HEK293 (cell line): Measurements from ENCODE around the gene HMGA1.

ENCODE experiments used
- BCL11A ChIP-seq: fragments of 450-650 bp; formaldehyde crosslinking; IDR thresholded peaks from 2 replicates; pipeline ENCODE4 v1.5.1; 2016; ENCODE audit warnings: low read depth, missing biosample characterization, missing genetic modification characterization
- GLI2 ChIP-seq: fragments of 450-650 bp; formaldehyde crosslinking; IDR thresholded peaks from 2 replicates; pipeline ENCODE4; 2017; ENCODE audit warnings: missing biosample characterization, missing genetic modification characterization, low read depth, borderline replicate concordance
- HOXD13 ChIP-seq: sonication (generic); formaldehyde crosslinking; IDR thresholded peaks from 2 replicates; pipeline ENCODE4 v1.8.0; 2022; ENCODE audit warnings: missing genetic modification reagents, borderline replicate concordance
- KLF9 ChIP-seq: fragments of 450-650 bp; formaldehyde crosslinking; IDR thresholded peaks from 2 replicates; pipeline ENCODE4 v1.5.1; 2016; ENCODE audit warnings: missing biosample characterization, missing genetic modification characterization, low read depth
- SP7 ChIP-seq: fragments of 450-650 bp; formaldehyde crosslinking; IDR thresholded peaks from 2 replicates; pipeline ENCODE4 v1.5.1; 2016; ENCODE audit warnings: missing biosample characterization, missing genetic modification characterization
- YY1 ChIP-seq: fragments of 450-650 bp; formaldehyde crosslinking; IDR thresholded peaks from 2 replicates; pipeline ENCODE4 v1.5.1; 2018; ENCODE audit warnings: missing biosample characterization, missing genetic modification characterization
- ZBTB48 ChIP-seq: fragments of 450-650 bp; formaldehyde crosslinking; IDR thresholded peaks from 2 replicates; pipeline ENCODE4 v1.5.1; 2016; ENCODE audit warnings: missing biosample characterization, missing genetic modification characterization
- ZBTB8A ChIP-seq: fragments of 450-650 bp; formaldehyde crosslinking; IDR thresholded peaks from 2 replicates; pipeline ENCODE4 v1.5.1; 2016; ENCODE audit warnings: missing biosample characterization, missing genetic modification characterization
- ZFP41 ChIP-seq: fragments of 450-650 bp; formaldehyde crosslinking; IDR thresholded peaks from 2 replicates; pipeline ENCODE4 v1.5.1; 2016; ENCODE audit warnings: missing biosample characterization, missing genetic modification characterization, borderline replicate concordance
- ZNF132 ChIP-seq: fragments of 450-650 bp; formaldehyde crosslinking; IDR thresholded peaks from 2 replicates; pipeline ENCODE4 v1.5.1; 2017; ENCODE audit warnings: missing biosample characterization, missing genetic modification characterization, borderline replicate concordance
- ZNF184 ChIP-seq: fragments of 450-650 bp; IDR thresholded peaks from 2 replicates; pipeline ENCODE4 v1.5.1; 2018; ENCODE audit warnings: missing biosample characterization, mild to moderate bottlenecking, missing genetic modification characterization
- ZNF202 ChIP-seq: fragments of 450-650 bp; formaldehyde crosslinking; IDR thresholded peaks from 2 replicates; pipeline ENCODE4 v1.5.1; 2016; ENCODE audit warnings: missing biosample characterization, missing genetic modification characterization, borderline replicate concordance
- ZNF214 ChIP-seq: fragments of 450-650 bp; formaldehyde crosslinking; IDR thresholded peaks from 2 replicates; pipeline ENCODE4 v1.5.1; 2017; ENCODE audit warnings: missing biosample characterization, mild to moderate bottlenecking, missing genetic modification characterization, borderline replicate concordance
- ZNF24 ChIP-seq: fragments of 450-650 bp; formaldehyde crosslinking; IDR thresholded peaks from 2 replicates; pipeline ENCODE4 v1.5.1; 2016; ENCODE audit warnings: missing biosample characterization, missing genetic modification characterization
- ZNF341 ChIP-seq: fragments of 450-650 bp; formaldehyde crosslinking; IDR thresholded peaks from 2 replicates; pipeline ENCODE4; 2016; ENCODE audit warnings: low read depth, missing biosample characterization, missing genetic modification characterization
- ZNF416 ChIP-seq: fragments of 450-650 bp; formaldehyde crosslinking; IDR thresholded peaks from 2 replicates; pipeline ENCODE4 v1.5.1; 2016; ENCODE audit warnings: missing biosample characterization, missing genetic modification characterization
- ZNF510 ChIP-seq: fragments of 450-650 bp; formaldehyde crosslinking; IDR thresholded peaks from 2 replicates; pipeline ENCODE4 v1.5.1; 2018; ENCODE audit warnings: mild to moderate bottlenecking, missing genetic modification characterization, missing biosample characterization; ENCODE audit not compliant: insufficient replicate concordance
- ZNF530 ChIP-seq: fragments of 450-650 bp; formaldehyde crosslinking; IDR thresholded peaks from 2 replicates; pipeline ENCODE4 v1.5.1; 2016; ENCODE audit warnings: low read depth, missing biosample characterization, missing genetic modification characterization
- ZNF560 ChIP-seq: fragments of 450-650 bp; formaldehyde crosslinking; IDR thresholded peaks from 2 replicates; pipeline ENCODE4 v1.5.1; 2017; ENCODE audit warnings: missing biosample characterization, missing genetic modification characterization, borderline replicate concordance
- ZNF629 ChIP-seq: fragments of 450-650 bp; formaldehyde crosslinking; IDR thresholded peaks from 2 replicates; pipeline ENCODE4 v1.5.1; 2017; ENCODE audit warnings: missing biosample characterization, missing genetic modification characterization
- ZNF670 ChIP-seq: fragments of 450-650 bp; formaldehyde crosslinking; IDR thresholded peaks from 2 replicates; pipeline ENCODE4 v1.5.1; 2016; ENCODE audit warnings: missing biosample characterization, missing genetic modification characterization, low read depth
- ZNF677 ChIP-seq: fragments of 450-650 bp; IDR thresholded peaks from 2 replicates; pipeline ENCODE4 v1.5.0; 2018; ENCODE audit warnings: missing biosample characterization, mild to moderate bottlenecking, missing genetic modification characterization, moderate library complexity
- ZSCAN16 ChIP-seq: fragments of 450-650 bp; formaldehyde crosslinking; IDR thresholded peaks from 2 replicates; pipeline ENCODE4 v1.5.1; 2016; ENCODE audit warnings: missing biosample characterization, missing genetic modification characterization
- ZXDB ChIP-seq: fragments of 450-650 bp; formaldehyde crosslinking; IDR thresholded peaks from 2 replicates; pipeline ENCODE4 v1.5.1; 2016; ENCODE audit warnings: missing biosample characterization, missing genetic modification characterization
- TF ChIP-seq, protein P1 (sequence below): fragments of 450-650 bp; formaldehyde crosslinking; IDR thresholded peaks from 2 replicates; pipeline ENCODE4 v1.5.1; 2016; ENCODE audit warnings: missing biosample characterization, missing genetic modification characterization, borderline replicate concordance
- TF ChIP-seq, protein P2 (sequence below): fragments of 450-650 bp; formaldehyde crosslinking; IDR thresholded peaks from 2 replicates; pipeline ENCODE4 v1.5.1; 2017; ENCODE audit warnings: missing biosample characterization, missing genetic modification characterization
- TF ChIP-seq, protein P3 (sequence below): fragments of 450-650 bp; formaldehyde crosslinking; IDR thresholded peaks from 2 replicates; pipeline ENCODE4 v1.5.1; 2016; ENCODE audit warnings: missing biosample characterization, missing genetic modification characterization
- TF ChIP-seq, protein P4 (sequence below): sonication (generic); formaldehyde crosslinking; IDR thresholded peaks from 2 replicates; pipeline ENCODE4 v1.8.1; 2022; ENCODE audit warnings: mild to moderate bottlenecking, moderate library complexity, missing genetic modification reagents

The HMGA1 gene

DNA sequence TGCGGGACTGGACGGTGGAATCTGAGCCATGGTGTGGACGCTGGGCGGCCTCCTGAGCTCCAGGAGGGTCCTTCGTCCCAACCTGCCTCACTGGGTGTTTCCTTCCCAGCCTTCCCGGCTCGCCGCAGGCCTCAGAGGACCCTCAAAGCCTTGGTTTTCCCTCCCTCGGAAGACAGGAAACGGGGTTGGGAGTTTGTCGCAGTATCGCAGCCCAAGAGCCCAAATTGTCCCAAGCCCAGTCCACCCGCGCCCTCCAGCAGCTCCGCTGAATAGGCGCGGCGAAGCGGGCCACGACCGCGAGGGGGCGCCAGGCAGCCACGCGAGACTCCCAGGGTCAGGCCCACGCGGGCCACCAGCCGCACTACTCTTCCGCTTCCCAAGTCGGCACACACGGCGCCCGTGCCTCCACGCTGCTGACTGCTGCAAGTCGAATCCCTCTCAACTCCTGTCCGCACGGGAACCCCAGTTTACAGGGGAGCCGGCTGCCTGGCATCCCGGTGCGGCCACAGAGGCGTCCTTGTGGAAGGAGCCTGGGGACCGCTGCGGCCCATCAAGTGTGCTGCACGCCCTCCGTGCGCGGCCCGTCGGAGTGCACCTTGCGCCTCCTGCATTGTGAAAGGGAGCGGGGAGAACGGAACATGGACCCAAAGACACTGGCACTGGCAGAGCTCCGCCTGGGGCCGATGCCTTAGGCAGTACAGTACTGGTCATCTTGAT, 40.4 kb upstream of the HMGA1 start (continued):
- no peak for TF ChIP-seq ZBTB48 (tag by site-specific recombination)
- TF ChIP-seq BCL11A (tag by site-specific recombination): no peak
- no peak for TF ChIP-seq ZNF214 (tag by site-specific recombination)
- TF ChIP-seq ZBTB8A (tag by site-specific recombination): peak; percentile 83
- TF ChIP-seq ZNF341 (tag by site-specific recombination): no peak
- no peak for TF ChIP-seq ZNF677 (tag by site-specific recombination)
- TF ChIP-seq ZNF530: no peak
- TF ChIP-seq ZNF560 (tag by site-specific recombination): no peak
- no peak for TF ChIP-seq ZNF629
- TF ChIP-seq ZNF184: no peak
- no peak for TF ChIP-seq ZFP41 (tag by site-specific recombination)
- no peak for TF ChIP-seq KLF9
- TF ChIP-seq ZNF202 (tag by site-specific recombination): no peak
- peak; percentile 61; the same call in 1 of the 2 replicates for TF ChIP-seq SP7
- peak; percentile 41; the same call in 1 of the 2 replicates for TF ChIP-seq ZXDB (tag by site-specific recombination)
- TF ChIP-seq ZSCAN16 (tag by site-specific recombination): no peak
- no peak for TF ChIP-seq ZNF132 (tag by site-specific recombination)
- TF ChIP-seq, protein P1, sequence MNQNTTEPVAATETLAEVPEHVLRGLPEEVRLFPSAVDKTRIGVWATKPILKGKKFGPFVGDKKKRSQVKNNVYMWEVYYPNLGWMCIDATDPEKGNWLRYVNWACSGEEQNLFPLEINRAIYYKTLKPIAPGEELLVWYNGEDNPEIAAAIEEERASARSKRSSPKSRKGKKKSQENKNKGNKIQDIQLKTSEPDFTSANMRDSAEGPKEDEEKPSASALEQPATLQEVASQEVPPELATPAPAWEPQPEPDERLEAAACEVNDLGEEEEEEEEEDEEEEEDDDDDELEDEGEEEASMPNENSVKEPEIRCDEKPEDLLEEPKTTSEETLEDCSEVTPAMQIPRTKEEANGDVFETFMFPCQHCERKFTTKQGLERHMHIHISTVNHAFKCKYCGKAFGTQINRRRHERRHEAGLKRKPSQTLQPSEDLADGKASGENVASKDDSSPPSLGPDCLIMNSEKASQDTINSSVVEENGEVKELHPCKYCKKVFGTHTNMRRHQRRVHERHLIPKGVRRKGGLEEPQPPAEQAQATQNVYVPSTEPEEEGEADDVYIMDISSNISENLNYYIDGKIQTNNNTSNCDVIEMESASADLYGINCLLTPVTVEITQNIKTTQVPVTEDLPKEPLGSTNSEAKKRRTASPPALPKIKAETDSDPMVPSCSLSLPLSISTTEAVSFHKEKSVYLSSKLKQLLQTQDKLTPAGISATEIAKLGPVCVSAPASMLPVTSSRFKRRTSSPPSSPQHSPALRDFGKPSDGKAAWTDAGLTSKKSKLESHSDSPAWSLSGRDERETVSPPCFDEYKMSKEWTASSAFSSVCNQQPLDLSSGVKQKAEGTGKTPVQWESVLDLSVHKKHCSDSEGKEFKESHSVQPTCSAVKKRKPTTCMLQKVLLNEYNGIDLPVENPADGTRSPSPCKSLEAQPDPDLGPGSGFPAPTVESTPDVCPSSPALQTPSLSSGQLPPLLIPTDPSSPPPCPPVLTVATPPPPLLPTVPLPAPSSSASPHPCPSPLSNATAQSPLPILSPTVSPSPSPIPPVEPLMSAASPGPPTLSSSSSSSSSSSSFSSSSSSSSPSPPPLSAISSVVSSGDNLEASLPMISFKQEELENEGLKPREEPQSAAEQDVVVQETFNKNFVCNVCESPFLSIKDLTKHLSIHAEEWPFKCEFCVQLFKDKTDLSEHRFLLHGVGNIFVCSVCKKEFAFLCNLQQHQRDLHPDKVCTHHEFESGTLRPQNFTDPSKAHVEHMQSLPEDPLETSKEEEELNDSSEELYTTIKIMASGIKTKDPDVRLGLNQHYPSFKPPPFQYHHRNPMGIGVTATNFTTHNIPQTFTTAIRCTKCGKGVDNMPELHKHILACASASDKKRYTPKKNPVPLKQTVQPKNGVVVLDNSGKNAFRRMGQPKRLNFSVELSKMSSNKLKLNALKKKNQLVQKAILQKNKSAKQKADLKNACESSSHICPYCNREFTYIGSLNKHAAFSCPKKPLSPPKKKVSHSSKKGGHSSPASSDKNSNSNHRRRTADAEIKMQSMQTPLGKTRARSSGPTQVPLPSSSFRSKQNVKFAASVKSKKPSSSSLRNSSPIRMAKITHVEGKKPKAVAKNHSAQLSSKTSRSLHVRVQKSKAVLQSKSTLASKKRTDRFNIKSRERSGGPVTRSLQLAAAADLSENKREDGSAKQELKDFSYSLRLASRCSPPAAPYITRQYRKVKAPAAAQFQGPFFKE (tag by site-specific recombination): no peak
- no peak for TF ChIP-seq YY1
- no peak for TF ChIP-seq ZNF670 (tag by site-specific recombination)
- no peak for TF ChIP-seq GLI2
- no peak for TF ChIP-seq ZNF416 (tag by site-specific recombination)
- TF ChIP-seq, protein P2, sequence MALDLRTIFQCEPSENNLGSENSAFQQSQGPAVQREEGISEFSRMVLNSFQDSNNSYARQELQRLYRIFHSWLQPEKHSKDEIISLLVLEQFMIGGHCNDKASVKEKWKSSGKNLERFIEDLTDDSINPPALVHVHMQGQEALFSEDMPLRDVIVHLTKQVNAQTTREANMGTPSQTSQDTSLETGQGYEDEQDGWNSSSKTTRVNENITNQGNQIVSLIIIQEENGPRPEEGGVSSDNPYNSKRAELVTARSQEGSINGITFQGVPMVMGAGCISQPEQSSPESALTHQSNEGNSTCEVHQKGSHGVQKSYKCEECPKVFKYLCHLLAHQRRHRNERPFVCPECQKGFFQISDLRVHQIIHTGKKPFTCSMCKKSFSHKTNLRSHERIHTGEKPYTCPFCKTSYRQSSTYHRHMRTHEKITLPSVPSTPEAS (tag by site-specific recombination): no peak
- no peak for TF ChIP-seq HOXD13 (CRISPR knock-in tag)
- TF ChIP-seq, protein P3, sequence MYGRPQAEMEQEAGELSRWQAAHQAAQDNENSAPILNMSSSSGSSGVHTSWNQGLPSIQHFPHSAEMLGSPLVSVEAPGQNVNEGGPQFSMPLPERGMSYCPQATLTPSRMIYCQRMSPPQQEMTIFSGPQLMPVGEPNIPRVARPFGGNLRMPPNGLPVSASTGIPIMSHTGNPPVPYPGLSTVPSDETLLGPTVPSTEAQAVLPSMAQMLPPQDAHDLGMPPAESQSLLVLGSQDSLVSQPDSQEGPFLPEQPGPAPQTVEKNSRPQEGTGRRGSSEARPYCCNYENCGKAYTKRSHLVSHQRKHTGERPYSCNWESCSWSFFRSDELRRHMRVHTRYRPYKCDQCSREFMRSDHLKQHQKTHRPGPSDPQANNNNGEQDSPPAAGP (tag by site-specific recombination): peak; percentile 69; the same call in 1 of the 2 replicates
- TF ChIP-seq ZNF510 (tag by site-specific recombination): no peak
- no peak for TF ChIP-seq ZNF24 (tag by site-specific recombination)
- TF ChIP-seq, protein P4, sequence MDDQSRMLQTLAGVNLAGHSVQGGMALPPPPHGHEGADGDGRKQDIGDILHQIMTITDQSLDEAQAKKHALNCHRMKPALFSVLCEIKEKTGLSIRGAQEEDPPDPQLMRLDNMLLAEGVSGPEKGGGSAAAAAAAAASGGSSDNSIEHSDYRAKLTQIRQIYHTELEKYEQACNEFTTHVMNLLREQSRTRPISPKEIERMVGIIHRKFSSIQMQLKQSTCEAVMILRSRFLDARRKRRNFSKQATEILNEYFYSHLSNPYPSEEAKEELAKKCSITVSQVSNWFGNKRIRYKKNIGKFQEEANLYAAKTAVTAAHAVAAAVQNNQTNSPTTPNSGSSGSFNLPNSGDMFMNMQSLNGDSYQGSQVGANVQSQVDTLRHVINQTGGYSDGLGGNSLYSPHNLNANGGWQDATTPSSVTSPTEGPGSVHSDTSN: no peak; the same call in 1 of the 2 replicates
